HG03039 (cell line): ENCODE results near the gene PGBD5.

Experiments
- ATAC-seq: cut with Tn5 transposase; IDR thresholded peaks from one replicate; pipeline ENCODE4 v1.9.1; 2021; ENCODE audit warnings: mild to moderate bottlenecking, moderate library complexity; ENCODE audit not compliant: unreplicated experiment

Gene PGBD5

DNA sequence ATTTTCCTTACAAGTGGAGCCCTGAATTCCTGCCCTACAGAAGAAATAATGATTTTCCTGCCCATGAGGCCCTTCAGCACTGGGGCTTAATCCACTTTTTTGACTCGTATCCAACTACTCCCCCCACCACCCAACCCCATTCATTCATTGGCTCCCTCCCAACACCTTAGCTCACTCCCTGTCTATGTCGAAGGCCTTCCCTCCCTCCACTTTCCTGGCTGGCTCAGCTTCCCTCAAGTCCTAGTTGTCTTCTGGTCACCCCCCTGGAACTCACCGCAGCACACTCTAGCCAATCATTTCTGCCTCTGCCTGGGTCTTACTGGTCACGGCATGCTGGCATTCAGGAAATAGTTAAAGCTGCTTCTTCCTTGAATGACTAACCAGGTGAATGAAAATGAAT, 118.9 kb downstream of the PGBD5 start:
- no peak for ATAC-seq

- peak; percentile 45 for ATAC-seq
Observed at GRCh38 chr1:230306169-230306568, 120.0 kb downstream of the PGBD5 start.

- no peak for ATAC-seq
Observed at GRCh38 chr1:230303822-230304221, 122.3 kb downstream of the PGBD5 start.

GRCh38 chr1:230303069-230303468, 123.1 kb downstream of the PGBD5 start:
- ATAC-seq, result no peak

- ATAC-seq, result no peak
Observed at GRCh38 chr1:230301822-230302221, 124.3 kb downstream of the PGBD5 start.

GRCh38 chr1:230301322-230301721, 124.8 kb downstream of the PGBD5 start:
- no peak for ATAC-seq

GRCh38 chr1:230300322-230301301, 125.5 kb downstream of the PGBD5 start:
- no peak for ATAC-seq

GRCh38 chr1:230299191-230300006, 126.7 kb downstream of the PGBD5 start:
- no peak for ATAC-seq

GRCh38 chr1:230295367-230295766, 130.8 kb downstream of the PGBD5 start:
- no peak for ATAC-seq

DNA sequence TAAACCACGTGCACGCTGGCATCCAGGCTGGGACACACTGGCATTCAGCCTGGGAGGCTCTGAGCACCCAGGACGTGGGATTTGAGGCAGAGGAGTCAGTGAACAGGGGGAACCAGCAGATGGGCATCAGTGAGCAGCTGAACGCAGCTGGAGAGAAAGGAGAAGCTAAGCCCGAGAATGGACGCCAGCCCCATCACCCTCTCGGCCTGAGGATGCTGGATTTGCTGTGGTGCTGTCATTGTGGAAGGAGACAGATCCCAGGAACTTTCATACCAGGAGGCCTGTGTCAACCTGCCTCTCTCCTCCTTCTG, 132.8 kb downstream of the PGBD5 start:
- ATAC-seq, result no peak

DNA sequence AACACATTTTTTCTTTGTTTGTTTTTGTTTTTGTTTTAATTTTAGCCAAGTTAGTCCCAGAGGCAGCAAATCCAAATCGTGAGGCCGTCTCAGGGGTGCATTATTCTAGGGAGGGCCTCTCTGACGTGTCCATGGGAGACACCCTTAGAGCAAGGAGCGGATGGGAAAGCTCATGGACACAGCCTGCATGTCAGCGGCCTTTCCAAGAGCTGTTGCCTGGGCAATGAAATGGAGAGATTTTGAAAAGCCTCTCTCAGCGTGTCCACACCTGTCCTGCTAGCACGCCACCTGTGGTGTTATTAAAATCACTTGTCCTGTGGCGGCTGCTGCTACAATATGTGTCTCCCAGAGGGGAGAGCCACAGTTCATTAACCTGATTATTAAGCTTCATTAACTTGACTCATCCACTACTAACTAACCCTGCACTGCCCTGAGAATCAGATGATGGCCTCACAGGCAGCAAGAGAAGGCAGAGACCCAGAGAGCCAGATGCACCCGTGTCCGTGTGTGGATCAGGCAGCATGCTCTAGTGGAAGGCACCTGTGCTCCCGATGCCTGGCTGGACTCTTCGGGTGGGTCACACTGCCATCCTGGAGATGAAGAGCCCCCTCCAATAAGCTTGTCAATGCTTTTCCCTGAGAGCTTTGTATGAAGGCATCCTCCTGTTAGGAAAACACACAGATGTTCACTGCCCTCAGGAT, 133.3 kb downstream of the PGBD5 start:
- no peak for ATAC-seq

DNA sequence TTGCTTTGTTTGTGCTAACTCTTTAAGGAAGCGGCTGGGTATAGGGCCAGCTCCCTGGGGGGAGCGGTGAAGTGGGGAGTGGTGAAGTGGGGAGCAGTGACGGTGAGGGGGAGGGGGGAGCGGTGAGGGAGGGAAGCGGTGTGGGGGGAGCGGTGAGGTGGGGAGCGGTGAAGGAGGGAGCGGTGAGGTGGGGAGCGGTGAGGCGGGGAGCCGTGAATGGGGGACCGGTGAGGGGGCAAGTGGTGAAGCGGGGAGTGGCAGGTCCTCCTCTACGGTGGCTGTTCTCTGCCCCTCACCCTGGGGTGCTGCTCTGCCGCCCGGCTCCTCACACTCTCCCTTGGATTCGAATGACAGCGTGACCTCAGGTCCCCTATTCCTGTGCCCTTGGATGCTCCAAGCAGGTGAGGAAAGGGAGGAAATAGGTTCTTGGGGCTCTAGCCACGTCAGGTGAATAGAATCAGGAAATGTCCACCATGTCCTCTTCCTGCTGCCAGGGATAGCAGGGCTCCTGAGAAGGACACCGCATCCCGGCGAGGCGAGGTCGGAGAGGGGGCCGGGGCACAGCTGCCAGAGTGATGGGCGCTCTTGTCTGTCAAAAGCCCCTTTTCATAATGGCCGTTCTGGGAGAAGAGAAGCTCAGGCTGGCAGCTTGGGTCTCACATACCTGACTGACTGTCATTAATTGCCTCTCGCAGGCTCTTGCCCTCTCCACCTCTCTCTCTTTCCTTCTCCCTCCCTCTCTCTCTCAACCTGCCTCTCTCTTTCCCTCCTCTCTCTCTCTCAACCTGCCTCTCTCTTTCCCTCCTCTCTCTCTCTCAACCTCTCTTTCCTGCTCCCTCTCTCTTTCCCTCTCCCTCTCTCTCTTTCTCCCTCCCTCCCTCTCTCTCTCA, 134.2 kb downstream of the PGBD5 start:
- no peak for ATAC-seq

- ATAC-seq, result no peak
Observed at GRCh38 chr1:230289350-230289644, 136.8 kb downstream of the PGBD5 start.

- ATAC-seq, result no peak
Observed at GRCh38 chr1:230288641-230289349, 137.3 kb downstream of the PGBD5 start.

DNA sequence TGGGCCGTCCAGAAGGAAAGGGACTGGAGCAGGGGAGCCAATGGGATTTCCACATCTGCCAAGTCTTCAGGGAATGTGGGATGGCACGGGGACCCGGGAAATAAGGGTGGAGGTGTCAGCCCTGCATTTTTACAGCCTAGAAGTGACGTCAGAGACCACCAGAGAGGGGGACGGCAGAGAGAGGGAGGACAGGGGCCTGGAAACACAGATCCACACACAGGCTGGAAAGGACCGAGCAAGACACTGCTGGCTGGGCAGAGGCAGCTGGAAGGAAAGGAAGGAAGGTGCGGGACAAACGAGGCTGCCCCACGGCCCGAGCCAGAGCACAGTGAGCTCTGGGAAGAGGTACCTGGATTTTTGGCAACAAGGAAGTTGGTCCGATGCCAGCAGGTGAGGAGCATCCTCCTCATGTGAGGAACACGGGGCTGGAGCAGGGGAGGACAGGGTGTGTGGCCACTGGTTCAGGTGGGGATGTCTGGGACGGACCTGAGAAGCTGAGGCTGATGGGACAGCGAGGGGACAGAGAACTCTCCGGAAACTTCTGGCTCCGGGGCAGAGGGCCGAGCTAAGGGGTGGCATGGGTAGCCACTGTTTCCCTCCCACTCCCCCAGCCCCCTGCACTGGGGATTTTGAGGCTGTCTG, 138.3 kb downstream of the PGBD5 start:
- no peak for ATAC-seq

GRCh38 chr1:230286890-230287269, 139.3 kb downstream of the PGBD5 start:
- ATAC-seq, result no peak

DNA sequence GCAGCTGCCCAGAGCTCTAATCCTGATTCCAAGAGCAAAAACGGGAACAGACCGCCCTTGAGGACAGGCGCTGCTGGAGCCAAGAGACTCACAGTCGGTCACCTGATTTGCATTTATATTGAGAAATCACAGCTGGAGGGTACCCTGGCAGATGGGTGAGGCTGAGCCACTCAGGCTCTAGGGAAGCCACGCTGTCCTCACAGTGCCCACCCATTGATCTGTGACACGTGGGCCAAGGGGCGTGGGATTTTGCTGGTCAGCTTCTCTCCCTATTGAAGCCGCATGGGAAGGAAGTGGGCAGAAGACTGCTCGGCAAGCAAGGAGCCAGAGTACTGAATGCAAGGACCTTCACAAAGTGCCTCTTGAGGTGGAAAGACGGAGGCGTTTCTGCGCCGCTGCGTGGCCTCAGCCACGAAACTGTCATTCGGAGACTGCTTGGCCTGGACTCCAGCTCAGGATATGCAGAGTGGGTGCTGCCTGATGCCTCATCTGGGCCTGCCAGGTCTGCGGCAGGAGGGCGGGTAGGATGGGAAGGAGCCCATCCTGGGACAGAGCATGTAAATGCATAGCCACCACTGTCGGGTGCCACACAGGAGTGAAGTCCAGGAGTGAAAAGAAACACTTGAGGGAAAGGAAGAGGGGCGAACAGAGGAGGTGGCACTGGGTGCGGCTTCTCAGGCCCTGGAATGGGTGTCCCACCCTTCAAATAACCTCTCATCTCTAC, 139.8 kb downstream of the PGBD5 start:
- ATAC-seq, result no peak

- no peak for ATAC-seq
Observed at GRCh38 chr1:230285351-230285750, 140.8 kb downstream of the PGBD5 start.

DNA sequence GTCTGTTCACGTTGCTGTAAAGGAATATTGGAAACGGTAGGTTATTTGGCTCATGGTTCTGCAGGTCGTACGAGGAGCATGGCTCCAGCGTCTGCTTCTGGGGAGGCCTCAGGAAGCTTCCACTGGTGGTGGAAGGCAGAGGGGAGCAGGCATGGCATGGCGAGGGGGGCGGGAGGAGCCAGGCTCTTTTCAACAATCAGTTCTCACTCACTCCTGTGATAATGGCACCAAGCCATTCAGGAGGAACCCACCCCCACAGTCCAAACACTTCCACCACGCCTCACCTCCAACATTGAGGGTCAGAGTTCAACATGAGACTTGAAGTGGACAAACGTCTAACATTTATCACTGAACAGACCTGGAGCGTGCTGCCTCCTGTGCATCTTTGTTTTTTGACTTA, 141.2 kb downstream of the PGBD5 start:
- ATAC-seq, result no peak
